Osteoblast (primary cell): ENCODE results near the gene NKX1-2. TPM values are rescaled to one million over a fixed set of nuclear protein-coding genes. Genes with fewer than 3 reads are reported as not detected.
"Not testable (repeated sequence)": the region's sequence is repeated elsewhere in the genome, so short reads cannot be mapped to it uniquely, and the experiment has no call there.

Experiments
- DNase-seq: peaks from one replicate; pipeline ENCODE4 v3.0.0; 2011; ENCODE audit warnings: low spot score, mixed read lengths; ENCODE audit not compliant: insufficient read length; ENCODE audit errors: missing footprints
- H2AFZ ChIP-seq: 2 replicates; pipeline ENCODE4 v1.6.0; 2011; ENCODE audit warnings: mild to moderate bottlenecking, low read length
- H3K27ac ChIP-seq: 2 replicates; pipeline ENCODE4 v1.5.1; 2011; ENCODE audit warnings: mild to moderate bottlenecking, low read depth, low read length, moderate library complexity
- H3K27me3 ChIP-seq: 2 replicates; pipeline ENCODE4 v1.6.0; 2012; ENCODE audit warnings: mild to moderate bottlenecking, control low read depth, inconsistent platforms, low read length, moderate library complexity; ENCODE audit not compliant: insufficient read depth
- H3K36me3 ChIP-seq: 2 replicates; pipeline ENCODE4 v1.5.1; 2011; ENCODE audit warnings: mild to moderate bottlenecking, low read length, control low read depth, moderate library complexity; ENCODE audit not compliant: insufficient read depth
- H3K4me1 ChIP-seq: 2 replicates; pipeline ENCODE4 v1.5.1; 2011; ENCODE audit warnings: mild to moderate bottlenecking, low read length, control low read depth, moderate library complexity; ENCODE audit not compliant: insufficient read depth
- H3K4me2 ChIP-seq: 2 replicates; pipeline ENCODE4 v1.6.0; 2011; ENCODE audit warnings: mild to moderate bottlenecking, low read length; ENCODE audit not compliant: insufficient read depth
- H3K4me3 ChIP-seq: fragments of 200-600 bp; sonication (generic); 3 replicates; pipeline ENCODE4 v1.5.1; 2012; ENCODE audit warnings: mild to moderate bottlenecking, low read length, inconsistent platforms; ENCODE audit not compliant: insufficient read depth
- H3K79me2 ChIP-seq: 2 replicates; pipeline ENCODE4 v1.6.0; 2012; ENCODE audit warnings: mild to moderate bottlenecking, low read length, control low read depth, inconsistent platforms; ENCODE audit not compliant: insufficient read depth
- H3K9me3 ChIP-seq: 2 replicates; pipeline ENCODE4 v1.5.1; 2011; ENCODE audit warnings: low read depth, low read length, control low read depth
- H4K20me1 ChIP-seq: 2 replicates; pipeline ENCODE4 v1.6.0; 2012; ENCODE audit warnings: mild to moderate bottlenecking, low read length, control low read depth; ENCODE audit not compliant: insufficient read depth
- total RNA-seq: library from RNA; depleted of rRNA; stranded (reverse); fragments of >200 nt; gene quantifications from 2 replicates; pipeline ENCODE4 v1.2.3, GENCODE V29; 2012
- TF ChIP-seq, protein P1 (sequence below): IDR thresholded peaks from 2 replicates; pipeline ENCODE4 v1.5.1; 2011; ENCODE audit warnings: mild to moderate bottlenecking, low read depth, low read length, moderate library complexity; ENCODE audit errors: extremely low read depth

Gene NKX1-2
- total RNA-seq, 1 donor: not detected

DNA sequence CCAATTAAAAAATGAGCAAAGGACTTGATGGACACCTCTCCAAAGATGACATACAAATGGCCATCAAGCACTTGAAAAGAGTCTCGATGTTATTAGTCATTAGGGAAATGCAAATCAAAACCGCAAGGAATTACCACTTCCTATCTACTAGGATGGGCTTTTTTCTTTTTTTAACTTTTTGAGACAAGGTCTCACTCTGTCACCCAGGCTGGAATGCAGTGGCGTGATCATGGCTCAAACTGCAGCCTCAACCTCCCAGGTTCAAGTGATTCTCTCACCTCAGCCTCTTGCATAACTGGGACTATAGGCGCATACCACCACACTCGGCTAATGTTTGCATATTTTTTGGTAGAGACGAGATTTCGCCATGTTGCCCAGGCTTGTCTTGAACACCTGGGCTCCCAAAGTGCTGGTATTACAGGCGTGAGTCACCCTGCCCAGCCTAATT lies 13.6 kb downstream of the NKX1-2 start:
- H2AFZ ChIP-seq: no peak overlapping the region
- no peaks in the 10 kb centered on the region for H4K20me1 ChIP-seq
- H3K27ac ChIP-seq: no peak overlapping the region
- no peaks in the 10 kb centered on the region for H3K9me3 ChIP-seq
- H3K4me2 ChIP-seq: no peak overlapping the region
- H3K4me3 ChIP-seq: no peak overlapping the region
- no peak for DNase-seq
- no peaks in the 10 kb centered on the region for H3K79me2 ChIP-seq
- TF ChIP-seq, protein P1, sequence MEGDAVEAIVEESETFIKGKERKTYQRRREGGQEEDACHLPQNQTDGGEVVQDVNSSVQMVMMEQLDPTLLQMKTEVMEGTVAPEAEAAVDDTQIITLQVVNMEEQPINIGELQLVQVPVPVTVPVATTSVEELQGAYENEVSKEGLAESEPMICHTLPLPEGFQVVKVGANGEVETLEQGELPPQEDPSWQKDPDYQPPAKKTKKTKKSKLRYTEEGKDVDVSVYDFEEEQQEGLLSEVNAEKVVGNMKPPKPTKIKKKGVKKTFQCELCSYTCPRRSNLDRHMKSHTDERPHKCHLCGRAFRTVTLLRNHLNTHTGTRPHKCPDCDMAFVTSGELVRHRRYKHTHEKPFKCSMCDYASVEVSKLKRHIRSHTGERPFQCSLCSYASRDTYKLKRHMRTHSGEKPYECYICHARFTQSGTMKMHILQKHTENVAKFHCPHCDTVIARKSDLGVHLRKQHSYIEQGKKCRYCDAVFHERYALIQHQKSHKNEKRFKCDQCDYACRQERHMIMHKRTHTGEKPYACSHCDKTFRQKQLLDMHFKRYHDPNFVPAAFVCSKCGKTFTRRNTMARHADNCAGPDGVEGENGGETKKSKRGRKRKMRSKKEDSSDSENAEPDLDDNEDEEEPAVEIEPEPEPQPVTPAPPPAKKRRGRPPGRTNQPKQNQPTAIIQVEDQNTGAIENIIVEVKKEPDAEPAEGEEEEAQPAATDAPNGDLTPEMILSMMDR: no peak
- no peaks in the 10 kb centered on the region for H3K36me3 ChIP-seq
- H3K4me1 ChIP-seq: no peaks in the 10 kb centered on the region
- H3K27me3 ChIP-seq: no peaks in the 10 kb centered on the region

DNA sequence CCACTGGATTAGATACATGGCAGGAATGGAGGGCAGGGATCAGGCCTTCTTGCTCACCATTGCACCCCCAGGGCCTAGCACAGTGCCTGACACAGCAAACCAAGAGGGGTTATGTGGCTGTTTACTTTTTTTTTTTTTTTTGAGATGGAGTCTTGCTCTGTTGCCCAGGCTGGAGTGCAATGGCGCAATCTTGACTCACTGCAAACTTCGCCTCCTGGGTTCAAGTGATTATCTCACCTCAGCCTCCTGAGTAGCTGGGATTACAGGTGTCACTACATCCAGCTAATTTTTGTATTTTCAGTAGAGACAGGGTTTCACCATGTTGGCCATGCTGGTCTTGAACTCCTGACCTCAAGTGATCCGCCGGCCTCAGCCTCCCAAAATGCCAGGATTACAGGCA lies 14.2 kb downstream of the NKX1-2 start:
- H3K79me2 ChIP-seq, H3K36me3 ChIP-seq, H4K20me1 ChIP-seq, H2AFZ ChIP-seq, H3K4me1 ChIP-seq, H3K27ac ChIP-seq, H3K4me2 ChIP-seq, DNase-seq, H3K4me3 ChIP-seq, H3K9me3 ChIP-seq, H3K27me3 ChIP-seq: not testable (repeated sequence)

DNA sequence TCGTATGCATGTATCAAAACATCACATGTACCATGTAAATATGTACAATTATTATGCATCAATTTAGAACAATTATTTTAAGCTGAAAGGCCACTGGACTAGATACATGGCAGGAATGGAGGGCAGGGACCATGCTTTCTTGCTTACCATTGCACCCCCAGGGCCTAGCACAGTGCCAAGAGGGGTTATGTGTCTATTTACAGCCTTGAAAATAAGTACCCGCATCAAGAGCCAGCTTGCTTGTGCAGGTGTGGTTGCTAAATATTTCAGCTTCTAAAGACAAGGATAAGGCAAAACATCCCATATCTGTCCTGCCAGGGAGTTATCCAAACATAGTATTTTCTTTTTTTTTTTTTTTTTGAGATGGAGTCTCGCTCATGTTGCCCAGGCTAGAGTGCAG lies 16.4 kb downstream of the NKX1-2 start:
- Histone ChIP-seq H3K4me3 (no peak overlapping the region), H3K4me1 (no peaks in the 10 kb centered on the region), H3K36me3 (no peaks in the 10 kb centered on the region), H3K79me2 (no peaks in the 10 kb centered on the region), H4K20me1 (no peaks in the 10 kb centered on the region), H2AFZ (no peak overlapping the region), H3K9me3 (no peaks in the 10 kb centered on the region), H3K4me2 (no peak overlapping the region), H3K27me3 (peaks cover 6% of the 10 kb centered on the region), H3K27ac (no peak overlapping the region)
- TF ChIP-seq, protein P1: no peak
- no peak for DNase-seq

DNA sequence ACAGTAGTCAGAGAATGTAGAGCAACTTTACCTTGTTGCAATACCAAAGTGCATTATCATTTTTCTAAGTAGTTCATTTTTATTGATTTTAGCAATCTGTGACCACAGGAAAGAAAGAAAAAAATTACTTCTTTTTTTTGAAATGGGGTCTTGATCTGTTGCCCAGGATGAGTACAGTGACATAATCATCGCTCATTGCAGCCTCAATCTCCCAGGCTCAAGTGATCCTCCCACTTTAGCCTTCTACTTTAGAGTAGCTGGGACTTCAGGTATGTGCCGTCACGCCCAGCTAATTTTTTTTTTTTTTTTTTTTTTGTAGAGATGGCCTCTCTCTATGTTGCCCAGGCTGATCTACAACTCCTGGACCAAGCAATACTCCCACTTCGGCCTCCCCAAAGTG lies 19.8 kb downstream of the NKX1-2 start:
- no peaks in the 10 kb centered on the region for H3K79me2 ChIP-seq
- H3K36me3 ChIP-seq: no peaks in the 10 kb centered on the region
- H4K20me1 ChIP-seq: no peaks in the 10 kb centered on the region
- H3K4me2 ChIP-seq: no peak overlapping the region
- TF ChIP-seq, protein P1: no peak
- H2AFZ ChIP-seq: no peak overlapping the region
- no peaks in the 10 kb centered on the region for H3K9me3 ChIP-seq
- no peak overlapping the region for H3K4me3 ChIP-seq
- peaks cover 22% of the 10 kb centered on the region for H3K27me3 ChIP-seq
- no peak for DNase-seq
- no peak overlapping the region for H3K27ac ChIP-seq
- no peaks in the 10 kb centered on the region for H3K4me1 ChIP-seq
